GM11168 (cell line): ENCODE data around the gene UBQLN4.
"Not testable (repeated sequence)": the region's sequence is repeated elsewhere in the genome, so short reads cannot be mapped to it uniquely, and the experiment has no call there.

Source experiments
- in situ Hi-C: fragments of 300-500 bp; cut with MboI; formaldehyde crosslinking; loops from one replicate; pipeline ENCODE4 v1.12.0; 2022; ENCODE audit warnings: low sequenced_read_pairs; ENCODE audit not compliant: unreplicated experiment

The UBQLN4 gene

DNA sequence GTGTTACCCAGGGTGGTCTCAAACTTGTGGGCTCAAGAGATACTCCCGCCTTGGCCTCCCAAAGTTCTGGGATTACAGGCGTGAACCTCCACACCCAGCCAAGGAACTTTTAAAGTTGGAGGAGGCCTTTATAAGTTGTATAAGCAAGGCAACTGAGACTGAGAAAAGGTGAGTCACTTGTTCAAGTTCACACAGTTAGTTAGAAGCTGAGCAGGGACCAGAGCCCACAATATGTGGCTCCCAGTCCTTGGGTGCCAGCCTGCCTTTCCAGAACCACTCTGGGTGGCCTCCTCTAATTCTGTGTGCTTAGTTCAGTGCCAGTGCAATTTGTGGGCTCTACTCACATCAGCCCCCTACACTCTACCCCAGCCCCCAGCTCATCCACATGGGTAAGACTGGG is 11.0 kb upstream of the UBQLN4 start:
- in situ Hi-C loops, result no loop called here

DNA sequence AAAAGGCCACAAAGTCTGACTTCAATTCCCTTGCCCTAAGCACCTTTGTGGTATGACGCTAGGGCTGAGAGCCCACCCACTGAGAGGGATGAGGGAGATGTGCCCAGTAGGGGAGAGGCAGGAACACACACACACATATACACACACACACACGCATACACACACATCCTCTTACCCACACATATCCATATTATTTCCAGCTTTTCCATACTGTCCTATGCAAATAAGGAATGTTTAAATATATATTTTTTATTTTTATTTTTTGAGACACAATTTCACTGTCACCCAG is 10.3 kb upstream of the UBQLN4 start:
- in situ Hi-C loops, result no loop called here

DNA sequence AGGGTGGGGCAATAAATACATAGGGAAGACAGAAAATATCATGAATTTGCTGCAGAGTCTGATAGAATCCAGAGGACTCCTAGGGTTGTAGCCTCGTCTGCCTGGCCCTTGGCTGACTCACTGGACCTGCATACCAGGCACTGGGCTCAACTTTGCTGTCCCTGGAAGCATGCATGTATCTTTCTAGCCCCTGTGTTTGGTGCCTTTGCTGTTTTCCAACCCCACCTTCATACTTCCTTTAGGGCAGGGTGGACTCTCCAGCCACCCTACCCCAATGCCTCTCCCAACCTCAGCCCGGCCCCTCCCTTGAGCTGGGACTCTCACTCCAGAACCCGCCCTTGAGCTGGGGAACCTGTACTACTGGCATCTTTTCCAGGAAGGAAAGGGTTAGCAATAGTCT is 8.6 kb upstream of the UBQLN4 start:
- in situ Hi-C loops, result no loop called here

DNA sequence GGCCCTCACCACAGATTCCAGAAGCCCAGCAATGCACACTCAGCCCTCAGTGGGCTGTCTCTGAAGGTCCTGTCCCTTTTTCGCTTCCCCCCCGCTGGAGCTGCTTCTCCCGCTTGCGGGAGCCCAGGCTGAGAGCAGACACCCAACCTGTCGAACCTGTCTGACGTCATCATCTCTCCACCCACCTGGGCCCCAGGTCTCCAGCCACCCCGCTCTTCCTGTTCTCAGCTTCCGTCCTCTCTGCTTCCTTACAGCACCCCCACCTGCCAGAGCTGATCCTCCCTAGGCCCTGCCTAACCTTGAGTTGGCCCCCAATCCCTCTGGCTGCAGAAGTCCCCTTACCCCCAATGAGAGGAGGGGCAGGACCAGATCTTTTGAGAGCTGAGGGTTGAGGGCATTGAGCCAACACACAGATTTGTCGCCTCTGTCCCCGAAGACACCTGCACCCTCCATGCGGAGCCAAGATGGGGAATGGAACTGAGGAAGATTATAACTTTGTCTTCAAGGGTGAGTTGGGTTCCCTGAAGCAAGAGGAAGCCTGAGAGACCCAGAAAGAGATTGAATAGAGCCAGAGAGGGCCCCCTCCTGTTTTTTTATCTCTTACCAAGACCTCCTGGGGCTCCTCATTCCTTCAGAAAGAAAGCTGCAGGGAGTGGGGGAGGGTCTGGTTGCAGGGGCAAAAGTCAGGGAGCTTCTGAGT is 7.5 kb upstream of the UBQLN4 start, which contains the start of gene RAB25:
TSS of gene RAB25 (plus strand) at position 224 of the 700 bp plus-strand sequence. CDS start at position 465, 241 bp downstream.
- in situ Hi-C loops, result no loop called here

DNA sequence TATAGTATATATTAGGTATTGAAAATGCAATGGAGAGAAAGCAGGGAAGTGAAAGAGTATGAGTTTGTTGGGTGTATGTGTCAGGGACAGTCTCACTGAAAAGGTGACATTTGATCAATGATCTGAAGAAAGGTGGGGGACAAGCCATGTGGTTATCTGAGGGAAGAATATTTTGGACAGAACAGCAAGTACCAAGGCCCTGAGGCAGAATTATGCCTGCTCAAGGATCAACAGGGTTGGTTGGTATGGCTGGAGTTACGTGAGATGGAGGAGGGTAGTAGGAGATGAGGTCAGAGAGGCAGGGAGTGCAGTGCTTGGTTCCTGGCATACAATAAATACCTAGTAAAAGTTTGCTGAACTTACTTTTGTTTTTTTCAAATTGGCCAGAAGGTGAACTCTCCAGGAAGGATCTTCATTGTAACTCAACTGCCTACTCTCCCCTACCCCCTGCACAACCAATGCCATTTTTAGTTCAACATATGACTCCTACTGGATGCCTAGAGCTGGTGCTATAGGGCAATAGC is 2.8 kb upstream of the UBQLN4 start:
- in situ Hi-C loops, result no loop called here

DNA sequence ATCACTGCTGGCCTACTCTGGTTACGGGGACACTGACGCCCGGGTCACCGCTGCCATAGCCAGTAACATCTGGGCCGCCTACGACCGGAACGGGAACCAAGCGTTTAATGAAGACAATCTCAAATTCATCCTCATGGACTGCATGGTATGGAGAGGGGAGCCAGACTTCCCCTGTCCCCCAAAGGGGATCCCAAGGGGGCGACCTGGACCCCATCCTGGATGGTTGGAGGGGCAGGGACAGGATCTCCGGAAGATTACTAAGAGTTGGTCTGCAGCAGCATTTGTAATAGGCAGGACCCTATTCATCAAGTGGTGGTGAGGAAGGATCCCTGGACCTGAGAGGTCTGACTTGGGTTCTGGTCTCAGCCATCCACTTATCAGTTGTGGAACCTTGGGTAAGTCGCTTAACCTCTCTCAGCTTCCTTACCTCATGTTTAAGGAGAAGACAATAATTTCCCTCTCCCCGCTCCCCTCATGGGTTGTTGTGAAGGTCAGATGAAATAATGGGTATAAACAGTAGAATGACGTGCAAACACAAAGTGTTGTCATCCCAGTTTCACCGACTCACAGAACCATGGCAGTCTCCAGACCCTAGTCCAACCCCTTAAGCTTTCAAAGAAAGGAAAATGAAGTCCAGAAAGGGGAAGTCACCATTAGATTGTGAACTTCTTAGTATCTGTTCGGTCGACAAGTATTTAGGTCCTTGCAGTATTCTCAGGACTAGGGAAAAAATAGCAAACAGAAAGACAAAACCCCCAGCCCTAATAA is 1.9 kb upstream of the UBQLN4 start:
- in situ Hi-C loops, result no loop called here

DNA sequence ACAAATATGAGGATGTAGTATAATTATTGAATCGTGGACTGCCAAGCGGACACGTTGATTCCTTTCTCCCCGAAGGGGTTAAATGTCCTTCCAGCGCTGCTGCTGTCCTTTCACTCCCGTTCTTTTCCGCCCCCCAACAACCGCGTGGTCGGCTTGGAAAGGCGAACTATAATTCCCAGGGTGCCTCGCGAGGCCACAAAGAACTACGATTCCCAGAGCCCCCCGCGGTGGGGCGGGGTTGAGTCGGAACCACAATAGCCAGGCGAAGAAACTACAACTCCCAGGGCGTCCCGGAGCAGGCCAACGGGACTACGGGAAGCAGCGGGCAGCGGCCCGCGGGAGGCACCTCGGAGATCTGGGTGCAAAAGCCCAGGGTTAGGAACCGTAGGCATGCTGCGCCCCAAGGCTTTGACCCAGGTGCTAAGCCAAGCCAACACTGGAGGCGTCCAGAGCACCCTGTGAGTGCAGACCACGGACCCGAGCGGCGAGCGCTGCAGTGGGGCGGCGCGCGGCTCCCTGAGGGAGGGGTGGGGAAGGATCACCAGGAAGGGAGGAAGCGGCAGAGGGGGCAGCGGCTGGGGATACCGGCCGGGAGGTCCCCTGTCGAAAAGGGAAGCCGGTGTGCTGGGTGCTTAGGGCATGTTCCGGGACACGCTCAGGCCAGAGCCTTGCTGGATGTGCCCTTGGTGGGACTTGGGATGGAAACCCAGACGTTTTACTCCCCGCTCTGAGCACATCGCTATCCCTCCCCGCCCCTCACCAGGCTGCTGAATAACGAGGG is 1.1 kb upstream of the UBQLN4 start, which contains the start of gene LAMTOR2:
TSS of gene LAMTOR2 (plus strand) at position 283 of the 781 bp plus-strand sequence. CDS start at position 391, 108 bp downstream.
- in situ Hi-C loops, result no loop called here

DNA sequence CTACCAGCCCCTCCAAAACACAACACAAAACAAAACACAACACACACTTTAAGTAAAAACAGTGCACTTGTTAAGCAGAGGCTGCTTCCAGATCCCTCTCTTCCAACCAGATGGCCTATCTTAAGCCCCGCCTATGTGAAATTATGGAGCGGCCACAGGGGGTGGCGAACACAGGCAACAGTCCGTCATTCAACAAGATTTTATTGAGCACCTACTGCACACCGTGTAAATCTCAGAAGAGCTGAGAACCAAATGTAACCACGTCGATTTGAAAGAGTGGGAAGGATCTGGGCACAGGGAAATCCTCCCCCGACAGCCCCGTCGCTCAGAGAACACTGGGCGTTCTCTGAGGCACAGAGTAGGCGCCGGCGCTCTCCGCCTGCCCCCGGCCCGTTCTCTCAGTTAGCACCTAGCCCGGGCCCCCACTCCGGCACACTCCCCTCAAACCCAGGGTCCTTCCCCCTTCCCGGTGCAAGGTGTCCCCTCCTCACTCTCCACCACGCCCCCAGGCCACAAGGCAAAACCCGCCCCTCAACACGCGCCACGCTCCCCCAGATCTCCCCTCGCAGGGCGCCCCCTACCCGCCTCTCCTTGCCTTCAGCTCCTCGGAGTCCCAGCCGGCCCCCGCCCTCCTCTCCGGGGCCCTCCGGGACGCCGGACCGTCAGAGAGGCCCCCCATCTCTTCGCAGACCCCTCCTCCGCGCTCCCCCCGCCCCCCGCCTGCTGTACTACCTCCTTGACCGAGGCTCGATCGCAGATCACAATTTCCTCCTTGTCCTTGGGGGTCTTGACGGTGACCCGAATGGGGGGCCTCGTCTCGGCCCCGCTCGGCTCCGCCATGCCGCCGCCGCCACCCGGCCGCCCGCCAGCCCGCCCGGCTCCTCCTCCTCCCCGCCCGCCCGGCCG is 483 bp downstream of the UBQLN4 start:
- in situ Hi-C loops, result no loop called here

DNA sequence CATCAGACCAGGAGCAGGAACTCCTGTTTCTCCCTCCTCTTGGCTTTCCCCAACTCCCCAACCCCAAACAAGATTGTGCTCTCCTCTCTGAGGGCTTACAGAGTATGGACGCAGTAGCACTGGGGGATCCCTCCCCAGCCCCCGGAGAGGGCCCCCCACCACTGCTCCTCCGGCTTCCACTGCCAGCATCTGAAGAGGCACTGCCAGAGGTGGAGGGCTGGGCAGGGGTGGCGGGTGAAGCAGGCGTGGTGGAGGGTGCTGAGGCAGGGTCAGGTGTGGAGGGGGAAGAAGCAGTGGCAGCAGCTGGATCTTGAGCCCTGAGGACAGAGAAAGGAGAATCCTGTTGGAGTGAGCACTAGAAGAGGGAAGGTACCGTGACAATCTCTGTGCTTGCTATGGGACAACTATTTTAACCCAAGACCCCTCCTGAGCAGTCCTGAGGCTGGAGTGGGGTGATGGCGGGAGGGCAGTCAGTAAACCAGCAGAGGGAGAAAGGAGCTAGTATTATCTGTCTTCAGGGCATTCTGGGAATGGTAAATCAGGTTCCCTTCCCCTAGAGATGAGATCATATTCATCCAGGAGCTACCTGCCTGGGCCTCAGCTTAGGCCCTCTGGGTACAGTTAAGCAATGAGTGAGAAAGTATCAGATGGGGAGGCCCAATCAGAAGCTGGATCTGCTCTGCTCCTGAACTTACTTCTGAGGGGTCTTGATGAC is 2.4 kb downstream of the UBQLN4 start:
- in situ Hi-C loops, result no loop called here

DNA sequence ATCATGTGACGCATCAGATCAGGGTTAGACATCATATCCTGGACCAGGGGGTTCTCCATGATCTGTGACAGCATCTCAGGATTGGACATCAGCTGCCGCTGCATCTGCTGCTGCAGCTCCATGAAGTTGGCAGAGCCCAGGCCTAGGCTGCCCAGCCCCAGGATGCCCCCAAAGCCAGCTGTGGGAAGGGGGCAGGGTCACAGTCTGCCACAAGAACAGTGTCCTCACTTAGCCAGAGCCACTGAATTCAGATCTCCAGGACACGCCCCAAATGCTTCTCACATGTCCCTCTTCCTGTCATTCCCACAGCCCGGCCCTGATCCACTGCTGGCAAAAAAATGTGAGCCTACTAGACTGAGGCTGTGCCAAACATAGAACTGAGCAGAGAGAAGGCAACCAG is 3.2 kb downstream of the UBQLN4 start:
- in situ Hi-C loops, result no loop called here

DNA sequence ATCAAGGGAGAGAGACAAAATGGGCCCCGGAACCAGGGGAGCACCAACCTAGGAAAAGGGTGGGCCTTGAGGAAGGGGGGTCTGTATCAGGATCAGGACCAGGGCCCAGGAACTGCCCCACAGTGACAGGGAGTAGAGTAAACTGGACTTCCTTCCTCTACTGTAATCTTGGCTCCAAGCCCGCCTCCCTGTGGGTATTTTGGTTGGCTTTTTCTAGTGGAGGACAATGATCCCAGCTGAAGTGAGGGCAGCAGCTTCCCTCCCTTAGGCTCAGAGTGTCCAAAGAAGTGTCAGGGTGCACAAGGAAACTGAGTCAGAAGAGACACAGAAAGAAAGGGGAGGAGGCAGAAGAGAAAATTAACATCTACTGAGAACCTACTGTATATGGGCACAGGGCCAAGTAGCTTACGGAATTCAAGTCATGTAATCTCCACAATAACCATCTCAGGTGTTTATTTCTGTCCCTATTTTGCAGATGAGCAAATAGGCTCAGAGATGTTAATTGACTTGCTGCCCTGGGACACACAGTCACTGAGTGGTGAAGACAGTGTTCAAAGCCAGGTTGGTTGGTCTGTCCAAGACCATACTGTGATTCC is 4.8 kb downstream of the UBQLN4 start:
- in situ Hi-C loops, result no loop called here

DNA sequence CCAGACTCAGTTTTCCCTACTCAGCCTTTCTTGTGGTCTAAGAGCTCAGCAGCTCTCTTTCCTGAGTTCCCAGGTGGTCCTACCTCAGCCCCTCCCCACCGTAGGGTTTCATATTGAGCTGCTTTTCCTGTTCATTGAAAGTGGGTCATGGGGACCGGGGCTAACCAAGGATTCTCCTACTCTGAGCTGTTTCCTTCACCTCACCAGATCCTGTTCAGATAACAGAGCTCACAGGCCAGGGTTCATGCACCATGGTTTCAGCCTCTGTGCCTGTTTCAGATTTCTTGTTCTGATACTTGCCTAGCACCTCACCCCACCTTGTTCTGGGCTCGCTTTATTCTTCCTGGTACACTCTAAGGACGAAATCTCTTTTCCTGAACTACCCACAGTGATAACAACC is 8.5 kb downstream of the UBQLN4 start:
- in situ Hi-C loops, result no loop called here

DNA sequence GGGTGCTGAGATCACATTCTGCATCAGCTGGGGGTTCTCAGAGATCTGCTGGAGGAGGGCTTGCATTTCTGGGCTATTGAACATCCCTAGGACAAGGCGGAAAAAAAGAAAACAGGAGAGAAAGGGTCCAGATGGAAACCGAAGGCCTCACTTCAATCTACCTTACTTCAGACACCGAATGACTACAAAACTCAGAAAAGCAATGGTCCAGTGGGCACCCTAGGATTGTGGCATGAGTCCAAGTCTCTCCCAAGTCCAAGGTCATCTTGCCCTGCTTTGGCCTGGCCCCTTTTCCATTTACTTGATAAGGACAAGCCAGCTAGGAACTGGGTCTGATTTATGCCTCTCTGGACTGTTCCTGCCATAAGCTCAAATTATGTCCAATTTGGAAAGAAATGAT is 10.8 kb downstream of the UBQLN4 start:
- in situ Hi-C loops, result no loop called here

DNA sequence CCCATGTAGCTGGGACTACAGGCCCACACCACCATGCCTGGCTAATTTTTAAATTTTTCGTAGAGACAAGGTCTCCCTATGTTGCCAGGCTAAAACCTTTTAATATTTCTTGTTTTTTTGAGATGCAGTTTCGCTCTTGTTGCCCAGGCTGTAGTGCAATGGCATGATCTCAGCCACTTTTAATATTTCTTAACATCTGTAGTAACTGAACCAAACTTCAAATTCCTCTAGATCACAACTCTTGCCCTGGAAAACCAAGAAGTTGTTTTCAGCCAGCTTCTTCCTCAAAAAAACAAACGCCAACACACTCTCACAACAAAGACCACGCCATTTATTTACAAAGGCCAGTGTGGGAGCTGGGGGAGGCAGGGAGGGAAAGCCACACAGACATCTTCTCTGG is 18.6 kb downstream of the UBQLN4 start:
- in situ Hi-C loops, result not testable (repeated sequence)

DNA sequence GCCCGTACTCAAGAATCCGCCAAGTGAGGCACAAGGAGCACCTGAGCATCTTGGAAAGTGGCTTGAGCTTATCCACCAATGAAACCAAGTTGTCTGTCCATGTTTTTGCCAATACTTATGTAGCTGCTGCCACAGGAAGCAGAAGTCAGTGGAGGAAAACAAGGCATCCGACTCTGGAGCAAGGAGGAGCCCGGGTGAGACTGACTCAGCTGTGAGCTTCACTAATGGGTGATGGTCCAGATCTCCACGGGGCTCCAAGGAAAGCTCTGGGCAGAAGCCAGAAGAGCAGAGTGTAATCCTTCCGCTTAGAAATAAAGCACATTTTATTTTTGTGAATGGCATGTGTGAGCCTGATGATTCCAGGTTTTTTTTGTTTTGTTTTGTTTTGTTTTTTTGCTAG is 20.6 kb downstream of the UBQLN4 start:
- in situ Hi-C loops, result no loop called here

DNA sequence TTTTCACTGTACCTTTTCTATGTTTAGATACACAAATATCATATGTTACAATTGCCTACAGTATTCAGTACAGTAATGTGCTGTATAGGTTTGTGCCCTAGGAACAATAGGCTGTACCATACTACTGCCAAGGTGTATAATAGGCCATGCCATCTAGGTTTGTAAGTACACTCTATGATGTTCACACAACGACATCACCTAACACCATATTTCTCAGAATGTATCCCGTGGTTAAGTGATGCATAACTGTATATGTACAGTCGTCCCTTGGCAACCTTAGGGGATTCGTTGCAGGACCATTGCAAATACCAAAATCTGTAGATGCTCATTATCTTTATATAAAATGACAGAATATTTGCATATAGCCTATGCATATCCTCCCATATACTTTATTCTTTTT is 27.0 kb downstream of the UBQLN4 start:
- in situ Hi-C loops, result no loop called here

DNA sequence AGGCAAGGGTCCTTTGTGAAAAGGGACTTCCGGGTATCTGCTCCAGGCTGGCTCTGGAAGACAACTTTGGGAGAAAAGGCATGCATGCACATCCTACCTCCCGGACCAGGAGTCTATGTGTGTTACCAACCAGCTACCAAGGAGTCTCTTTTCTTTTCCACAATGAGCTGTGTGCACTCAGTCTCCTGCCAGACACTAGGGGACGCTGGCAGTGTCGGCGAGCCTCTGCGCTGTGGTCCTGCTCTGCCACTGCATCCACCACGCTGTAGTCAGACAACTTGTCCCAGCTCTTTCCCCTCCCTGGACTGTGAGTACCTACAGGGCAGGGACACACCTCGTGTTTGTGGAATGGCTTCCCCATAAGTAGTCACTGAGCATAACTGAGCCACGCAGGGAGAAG is 27.7 kb downstream of the UBQLN4 start:
- in situ Hi-C loops, result no loop called here

DNA sequence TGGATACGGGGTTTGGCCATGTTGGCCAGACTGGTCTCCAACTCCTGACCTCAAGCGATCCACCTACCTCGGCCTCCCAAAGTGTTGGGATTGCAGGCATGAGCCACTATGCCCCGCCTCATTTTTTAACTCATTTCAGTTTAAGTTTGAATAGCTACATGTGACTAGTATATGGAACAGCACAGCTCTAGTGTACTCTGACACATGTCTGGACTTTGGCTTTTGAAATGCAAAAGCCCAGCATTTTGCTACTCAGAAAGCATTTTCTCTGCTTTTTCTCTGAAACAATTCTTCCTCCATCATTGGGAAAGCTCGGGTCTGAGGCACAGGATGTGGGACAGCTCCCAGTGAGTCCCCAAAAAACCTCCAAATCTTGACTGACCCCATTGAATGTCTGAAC is 28.8 kb downstream of the UBQLN4 start:
- in situ Hi-C loops, result no loop called here

DNA sequence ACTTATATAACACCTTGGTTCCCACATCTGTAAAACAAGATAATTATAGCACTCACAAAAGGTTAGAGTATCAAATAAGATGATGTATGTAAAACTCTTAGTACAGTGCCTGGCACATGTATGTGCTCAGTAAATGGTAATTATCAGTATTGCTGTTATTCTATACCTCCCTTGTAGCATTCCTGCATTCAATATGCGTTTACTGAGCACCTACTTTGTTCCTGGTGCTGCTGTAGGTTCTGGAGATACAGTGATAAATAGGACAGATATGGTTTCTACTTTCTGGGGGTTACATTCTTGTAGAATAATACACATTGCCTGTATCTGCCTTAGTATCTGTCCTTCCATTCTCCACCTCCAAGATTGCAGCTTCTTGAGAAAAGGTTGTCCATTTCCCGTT is 31.6 kb downstream of the UBQLN4 start:
- in situ Hi-C loops, result no loop called here
